Loucy (cell line): ENCODE results near the gene MEIS3.
"Not testable (repeated sequence)": the region's sequence is repeated elsewhere in the genome, so short reads cannot be mapped to it uniquely, and the experiment has no call there.

Experiments
- CTCF ChIP-seq: fragments of 200-600 bp; sonication (generic); conservative IDR thresholded peaks from 2 replicates; pipeline ENCODE4 v1.5.1; 2014; ENCODE audit warnings: mild to moderate bottlenecking, antibody characterized with exemption, low read length
- EZH2phosphoT487 ChIP-seq: fragments of 200-600 bp; IDR thresholded peaks from 2 replicates; pipeline ENCODE4 v1.6.1; 2018; ENCODE audit warnings: antibody characterized with exemption, mild to moderate bottlenecking, moderate library complexity, borderline replicate concordance

DNA sequence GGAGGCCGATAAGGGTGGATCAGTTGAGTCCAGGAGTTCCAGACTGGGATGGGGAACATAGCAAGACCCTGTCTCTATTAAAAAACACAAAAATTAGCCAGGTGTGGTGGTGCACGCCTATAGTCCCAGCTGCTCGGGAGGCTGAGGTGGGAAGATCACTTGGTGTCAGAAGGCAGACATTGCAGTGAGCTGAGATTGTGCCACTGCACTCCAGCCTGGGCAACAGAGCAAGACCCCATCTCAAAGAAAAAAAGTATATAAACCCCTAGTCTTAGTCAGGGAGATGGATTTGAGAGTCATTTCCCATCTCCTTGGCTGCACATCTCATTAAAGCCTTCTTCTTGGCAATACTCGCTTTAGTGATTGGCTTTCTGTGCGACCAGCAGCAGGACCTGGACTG lies 35.4 kb downstream of the MEIS3 start:
- TF ChIP-seq CTCF, EZH2phosphoT487: not testable (repeated sequence)
